Activated CD4-positive, alpha-beta T cell treated with anti-CD3 and anti-CD28 coated beads, Interleukin-2, amount 10 ng/mL, durations not matched to agents 7 days and 5 days (primary cell): ENCODE data around the gene KIAA1755. TPM values are rescaled to one million over a fixed set of nuclear protein-coding genes. Genes with fewer than 3 reads are reported as not detected.
"Not testable (repeated sequence)": the region's sequence is repeated elsewhere in the genome, so short reads cannot be mapped to it uniquely, and the experiment has no call there.

Source experiments
- CTCF ChIA-PET: fragments of 350-600 bp; sonication (Branson Sonifier 250); formaldehyde crosslinking; loops from one replicate; lab custom pipeline; 2021; ENCODE audit warnings: antibody characterized with exemption; lab: Charles Lee
- POLR2A ChIA-PET: fragments of 350-600 bp; sonication (Branson Sonifier 250); formaldehyde crosslinking; loops from one replicate; lab custom pipeline; 2021; ENCODE audit warnings: antibody characterized with exemption; lab: Charles Lee
- DNase-seq: peaks from one replicate; pipeline ENCODE4 v3.0.0-alpha.2; 2020
- H3K27ac Mint-ChIP-seq: one replicate; pipeline ENCODE4 v1.8.0; 2021; ENCODE audit warnings: mild to moderate bottlenecking, moderate library complexity, mixed read lengths
- H3K27me3 Mint-ChIP-seq: one replicate; pipeline ENCODE4 v1.8.0; 2021; ENCODE audit warnings: mixed read lengths
- H3K36me3 Mint-ChIP-seq: one replicate; pipeline ENCODE4 v1.8.0; 2021; ENCODE audit warnings: low read depth, mixed read lengths
- H3K4me1 Mint-ChIP-seq: one replicate; pipeline ENCODE4 v1.8.0; 2021; ENCODE audit warnings: mixed read lengths
- H3K4me3 Mint-ChIP-seq: one replicate; pipeline ENCODE4 v1.8.0; 2021; ENCODE audit warnings: mild to moderate bottlenecking, moderate library complexity, mixed read lengths
- H3K9me3 Mint-ChIP-seq: one replicate; pipeline ENCODE4 v1.8.0; 2021; ENCODE audit warnings: mixed read lengths
- total RNA-seq, 2 experiments: library from RNA; stranded (reverse); gene quantifications; one replicate each; pipeline ENCODE4 v1.2.3, GENCODE V29; 2021

The KIAA1755 gene
- total RNA-seq, 2 experiments from 2014 or later = not detected

DNA sequence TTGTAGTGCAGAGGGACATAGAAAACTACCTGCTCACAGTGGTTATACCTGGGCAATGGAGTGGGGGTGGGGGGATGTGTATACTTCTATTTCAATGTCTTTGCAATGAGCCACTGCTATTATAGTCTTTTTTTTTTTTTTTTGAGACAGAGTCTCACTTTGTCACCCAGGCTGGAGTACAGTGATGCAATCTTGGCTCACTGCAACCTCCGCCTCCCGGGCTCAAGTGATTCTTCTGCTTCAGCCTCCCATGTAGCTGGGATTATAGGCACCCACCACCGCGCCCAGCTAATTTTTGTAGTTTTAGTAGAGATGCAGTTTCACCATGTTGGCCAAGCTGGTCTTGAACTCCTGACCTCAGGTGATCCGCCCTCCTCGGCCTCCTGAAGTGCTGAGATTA is 9.1 kb downstream of the KIAA1755 start:
- DNase-seq, H3K4me3 Mint-ChIP-seq, H3K36me3 Mint-ChIP-seq, CTCF ChIA-PET, H3K27me3 Mint-ChIP-seq, H3K27ac Mint-ChIP-seq, POLR2A ChIA-PET, H3K9me3 Mint-ChIP-seq, H3K4me1 Mint-ChIP-seq: not testable (repeated sequence)

DNA sequence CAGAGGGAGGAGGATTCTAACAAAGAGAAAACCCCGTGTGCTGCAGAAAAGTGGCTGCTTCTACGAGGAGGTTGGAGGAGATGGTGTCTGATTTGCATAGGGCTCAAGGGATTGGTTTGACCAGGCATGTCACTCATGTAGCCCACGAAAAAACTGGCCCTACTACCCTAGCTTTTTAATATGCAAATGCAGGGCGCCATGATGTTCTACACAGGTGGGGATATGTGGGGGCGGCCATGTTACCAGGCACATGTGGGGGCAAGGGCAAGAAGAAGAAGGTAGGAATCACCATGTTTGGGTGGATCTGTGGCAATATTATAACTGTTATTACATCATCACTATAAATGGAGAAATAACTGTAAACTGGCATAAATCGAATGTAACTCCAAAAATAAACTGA is 9.9 kb downstream of the KIAA1755 start:
- POLR2A ChIA-PET = no interaction called here
- CTCF ChIA-PET = no interaction called here
- no peak overlapping the region for H3K4me3 Mint-ChIP-seq

DNA sequence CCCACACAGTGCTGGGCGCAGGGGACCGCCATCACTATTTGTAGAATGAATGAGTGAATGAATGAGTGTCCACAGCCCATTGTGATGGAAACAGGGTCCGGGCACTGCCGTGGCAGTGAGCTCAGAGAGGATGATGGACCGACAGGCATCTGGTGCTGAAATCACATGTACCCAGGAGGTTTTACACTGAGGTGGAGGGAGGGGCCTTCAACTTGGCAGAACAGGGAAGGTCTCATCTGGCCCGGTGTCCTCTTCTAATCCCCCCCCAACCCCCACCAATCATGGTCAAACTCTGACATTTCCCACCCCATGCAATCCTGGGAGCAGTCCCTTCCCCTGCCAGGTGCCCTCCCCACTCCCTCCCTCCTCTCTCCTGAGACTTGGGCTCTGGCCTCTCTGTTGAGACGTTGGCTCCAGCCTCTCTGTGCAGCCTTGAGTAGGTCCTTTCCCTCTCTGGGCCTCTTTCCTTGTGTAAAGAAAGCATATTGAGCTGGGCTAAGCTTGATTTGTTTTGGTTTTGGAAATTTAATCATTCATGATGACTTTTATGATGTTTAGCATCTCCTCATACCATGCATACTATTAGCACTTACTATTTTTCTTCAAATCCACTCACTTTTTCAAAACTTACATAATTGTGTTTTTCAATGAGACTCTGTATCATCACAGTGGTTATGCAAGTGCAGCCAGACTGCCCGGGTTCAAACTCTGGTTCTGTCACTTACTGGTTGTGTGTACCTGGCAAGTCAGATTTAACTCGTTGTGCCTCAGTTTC is 10.8 kb downstream of the KIAA1755 start:
- POLR2A ChIA-PET = no interaction called here
- no peak overlapping the region for H3K4me3 Mint-ChIP-seq

More for the DNA sequence above, 9.9 kb downstream of the KIAA1755 start:
- no peak for DNase-seq
- Mint-ChIP-seq H3K36me3 (no peaks in the 10 kb centered on the region), H3K9me3 (peaks cover 5% of the 10 kb centered on the region), H3K27me3 (peaks cover 4% of the 10 kb centered on the region), H3K4me1 (no peaks in the 10 kb centered on the region), H3K27ac (no peak overlapping the region)

DNA sequence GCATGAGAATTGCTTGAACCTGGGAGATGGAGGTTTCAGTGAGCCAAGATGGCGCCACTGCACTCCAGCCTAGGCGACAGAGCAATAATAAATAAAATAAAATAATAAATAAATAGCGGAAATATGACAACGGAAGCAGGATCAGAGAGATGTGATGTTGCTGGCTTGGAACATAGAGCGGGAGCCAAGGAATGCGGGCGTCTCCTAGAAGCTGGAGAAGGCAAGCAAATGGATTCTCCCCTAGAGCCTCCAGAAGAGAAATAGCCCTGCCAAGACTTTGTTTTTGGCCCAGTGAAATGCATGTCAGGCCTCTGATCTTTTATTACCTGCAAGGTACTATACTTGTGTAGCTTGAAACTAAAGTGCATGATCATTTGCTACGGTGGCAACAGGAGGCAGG is 12.4 kb downstream of the KIAA1755 start:
- POLR2A ChIA-PET = no interaction called here

More for the DNA sequence above, 10.8 kb downstream of the KIAA1755 start:
- H3K9me3 Mint-ChIP-seq = peaks cover 5% of the 10 kb centered on the region
- H3K27me3 Mint-ChIP-seq = peaks cover 4% of the 10 kb centered on the region
- no peaks in the 10 kb centered on the region for H3K4me1 Mint-ChIP-seq
- DNase-seq = no peak
- H3K36me3 Mint-ChIP-seq = no peaks in the 10 kb centered on the region
- H3K27ac Mint-ChIP-seq = no peak overlapping the region
- CTCF ChIA-PET = no interaction called here

DNA sequence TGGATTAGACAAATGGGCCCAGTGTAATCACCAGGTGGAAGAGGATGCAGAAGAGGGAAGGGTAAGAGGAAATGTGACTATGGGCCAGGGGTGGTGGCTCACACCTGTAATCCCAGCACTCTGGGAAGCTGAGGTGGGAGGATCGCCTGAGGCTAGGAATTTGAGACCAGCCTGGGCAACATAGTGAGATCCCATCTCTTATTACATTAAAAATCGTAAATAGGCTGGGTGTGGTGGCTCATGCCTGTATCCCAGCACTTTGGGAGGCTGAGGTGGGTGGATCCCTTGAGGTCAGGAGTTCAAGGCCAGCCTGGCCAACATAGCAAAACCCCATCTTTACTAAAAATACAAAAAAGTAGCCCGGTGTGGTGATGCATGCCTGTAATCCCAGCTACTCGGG is 12.8 kb downstream of the KIAA1755 start:
- H3K4me1 Mint-ChIP-seq, H3K27ac Mint-ChIP-seq, POLR2A ChIA-PET, H3K36me3 Mint-ChIP-seq, H3K4me3 Mint-ChIP-seq, CTCF ChIA-PET, H3K27me3 Mint-ChIP-seq, DNase-seq: not testable (repeated sequence)
- peaks cover 15% of the 10 kb centered on the region for H3K9me3 Mint-ChIP-seq

More for the DNA sequence above, 12.4 kb downstream of the KIAA1755 start:
- CTCF ChIA-PET = no interaction called here
- Mint-ChIP-seq H3K4me3 (no peak overlapping the region), H3K27ac (no peak overlapping the region), H3K4me1 (no peaks in the 10 kb centered on the region), H3K36me3 (no peaks in the 10 kb centered on the region), H3K27me3 (peaks cover 4% of the 10 kb centered on the region), H3K9me3 (peaks cover 12% of the 10 kb centered on the region)
- no peak for DNase-seq

- peaks cover 19% of the 10 kb centered on the region for H3K9me3 Mint-ChIP-seq
- no peak overlapping the region for H3K4me3 Mint-ChIP-seq
- ChIA-PET CTCF (no interaction called here), POLR2A (no interaction called here)
- no peaks in the 10 kb centered on the region for H3K36me3 Mint-ChIP-seq
- DNase-seq = no peak
- H3K4me1 Mint-ChIP-seq = no peaks in the 10 kb centered on the region
- no peak overlapping the region for H3K27ac Mint-ChIP-seq
- H3K27me3 Mint-ChIP-seq = peaks cover 4% of the 10 kb centered on the region
Observed at GRCh38 chr20:38247166-38247509, 13.4 kb downstream of the KIAA1755 start.

GRCh38 chr20:38246357-38247165 is 14.0 kb downstream of the KIAA1755 start:
- peaks cover 22% of the 10 kb centered on the region for H3K9me3 Mint-ChIP-seq
- H3K4me1 Mint-ChIP-seq = no peaks in the 10 kb centered on the region
- no peak for DNase-seq
- ChIA-PET POLR2A (no interaction called here), CTCF (no interaction called here)
- no peak overlapping the region for H3K27ac Mint-ChIP-seq
- H3K36me3 Mint-ChIP-seq = no peaks in the 10 kb centered on the region
- H3K27me3 Mint-ChIP-seq = peaks cover 4% of the 10 kb centered on the region
- H3K4me3 Mint-ChIP-seq = no peak overlapping the region

DNA sequence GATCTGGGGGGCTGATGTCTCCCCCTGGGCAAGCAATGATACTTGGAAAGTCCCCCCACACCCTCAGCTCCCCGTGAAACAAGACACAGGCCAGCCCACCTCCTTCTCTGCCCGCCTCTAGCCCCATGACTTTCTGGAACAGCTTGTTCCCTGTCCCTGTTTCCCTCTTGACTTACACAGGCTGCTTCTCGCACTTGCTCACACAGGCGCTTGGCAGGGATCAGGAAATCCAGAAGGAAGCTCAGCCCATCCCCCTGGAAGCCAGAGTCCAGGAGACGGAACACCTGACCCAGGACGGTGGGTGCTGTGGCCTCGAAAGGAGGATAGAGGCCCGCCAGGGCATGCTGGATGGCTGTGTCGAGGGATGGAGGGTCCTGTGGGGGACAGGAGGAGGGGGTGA is 14.8 kb downstream of the KIAA1755 start:
- H3K9me3 Mint-ChIP-seq = peaks cover 24% of the 10 kb centered on the region
- POLR2A ChIA-PET = no interaction called here
- H3K27me3 Mint-ChIP-seq = peaks cover 4% of the 10 kb centered on the region
- no peak overlapping the region for H3K27ac Mint-ChIP-seq
- H3K36me3 Mint-ChIP-seq = no peaks in the 10 kb centered on the region
- H3K4me3 Mint-ChIP-seq = no peak overlapping the region
- no peak for DNase-seq
- CTCF ChIA-PET = no interaction called here
- H3K4me1 Mint-ChIP-seq = no peaks in the 10 kb centered on the region

GRCh38 chr20:38243709-38244020 is 16.9 kb downstream of the KIAA1755 start:
- H3K4me1 Mint-ChIP-seq = no peaks in the 10 kb centered on the region
- no peak for DNase-seq
- CTCF ChIA-PET = interaction anchor here (1.8 kb wide), 1 partner anchor 20 kb away, joined by 4 read pairs; no protein-coding TSS in a partner anchor
- no peaks in the 10 kb centered on the region for H3K36me3 Mint-ChIP-seq
- no peak overlapping the region for H3K4me3 Mint-ChIP-seq
- POLR2A ChIA-PET = no interaction called here
- H3K27ac Mint-ChIP-seq = no peak overlapping the region
- peaks cover 24% of the 10 kb centered on the region for H3K9me3 Mint-ChIP-seq
- no peaks in the 10 kb centered on the region for H3K27me3 Mint-ChIP-seq

- POLR2A ChIA-PET = no interaction called here
- DNase-seq = peak; percentile 11
- Mint-ChIP-seq H3K27ac (no peak overlapping the region), H3K9me3 (peaks cover 24% of the 10 kb centered on the region), H3K36me3 (no peaks in the 10 kb centered on the region), H3K4me1 (no peaks in the 10 kb centered on the region), H3K27me3 (no peaks in the 10 kb centered on the region), H3K4me3 (no peak overlapping the region)
- CTCF ChIA-PET = interaction anchor here (1.2 to 1.8 kb wide), 2 partner anchors 19 to 20 kb away, joined by 3 to 4 read pairs; no protein-coding TSS in a partner anchor
Observed at GRCh38 chr20:38242848-38243708, 17.5 kb downstream of the KIAA1755 start.

DNA sequence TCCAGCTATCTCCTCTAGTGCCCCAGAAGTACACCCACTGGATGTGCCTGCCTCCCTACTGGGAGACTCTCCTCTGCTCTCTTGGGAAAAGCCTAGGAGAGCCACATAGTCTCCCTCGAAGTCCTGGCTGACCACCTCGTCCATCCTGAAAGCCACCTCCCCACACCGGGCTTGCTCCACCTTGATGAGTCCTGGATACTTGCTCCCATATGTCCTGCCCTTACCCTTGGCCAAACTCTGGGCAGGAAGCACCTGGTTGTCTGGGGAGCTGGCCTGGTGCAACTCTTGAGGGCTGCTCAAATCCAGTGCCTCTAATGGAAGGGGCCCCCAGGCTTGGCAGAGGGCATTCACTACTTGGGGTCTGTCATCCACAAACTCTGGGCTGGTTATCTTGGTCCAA is 19.3 kb downstream of the KIAA1755 start:
- Mint-ChIP-seq H3K4me3 (no peak overlapping the region), H3K27ac (no peak overlapping the region), H3K4me1 (no peaks in the 10 kb centered on the region), H3K9me3 (peaks cover 19% of the 10 kb centered on the region), H3K36me3 (no peaks in the 10 kb centered on the region), H3K27me3 (peaks cover 5% of the 10 kb centered on the region)
- no peak for DNase-seq
- ChIA-PET POLR2A (no interaction called here), CTCF (no interaction called here)

GRCh38 chr20:38239441-38239840 is 21.1 kb downstream of the KIAA1755 start:
- peaks cover 19% of the 10 kb centered on the region for H3K9me3 Mint-ChIP-seq
- CTCF ChIA-PET = interaction anchor here (1.4 kb wide), 1 partner anchor 18 kb away, joined by 5 read pairs; no protein-coding TSS in a partner anchor
- no peaks in the 10 kb centered on the region for H3K36me3 Mint-ChIP-seq
- peaks cover 5% of the 10 kb centered on the region for H3K27me3 Mint-ChIP-seq
- no peak overlapping the region for H3K27ac Mint-ChIP-seq
- H3K4me3 Mint-ChIP-seq = no peak overlapping the region
- POLR2A ChIA-PET = no interaction called here
- no peaks in the 10 kb centered on the region for H3K4me1 Mint-ChIP-seq
- DNase-seq = no peak
